IMR-90 (cell line): ENCODE results near the gene KCNMB2. TPM values are rescaled to one million over a fixed set of nuclear protein-coding genes. Genes with fewer than 3 reads are reported as not detected.
"Not testable (repeated sequence)": the region's sequence is repeated elsewhere in the genome, so short reads cannot be mapped to it uniquely, and the experiment has no call there.

Experiments
- ATAC-seq: fragments of 200-7000 bp; cut with Tn5 transposase; 2 replicates; pipeline ENCODE4 v1.9.1; 2020; ENCODE audit warnings: low read depth, mild to moderate bottlenecking, moderate library complexity
- BruUV-seq: library from RNA; stranded (reverse); fragments of 400-500 nt; replicated peaks from 2 replicates; lab custom pipeline; 2021; lab: Mats Ljungman, UMichigan
- CTCF ChIA-PET: fragments of 300-600 bp; formaldehyde crosslinking; extraction: SDS; loops from one replicate; lab custom pipeline; 2021; ENCODE audit warnings: antibody characterized with exemption; lab: Yijun Ruan, JAX
- POLR2A ChIA-PET: fragments of 300-600 bp; sonication (Branson Sonifier 250); formaldehyde crosslinking; loops from one replicate; lab custom pipeline; 2022; ENCODE audit warnings: antibody characterized with exemption; ENCODE audit not compliant: unreplicated experiment; lab: Charles Lee
- DNase-seq: peaks from one replicate; pipeline ENCODE4 v3.0.0; 2013
- H2AFZ ChIP-seq: replicated peaks from 2 replicates; pipeline ENCODE3; 2013; ENCODE audit warnings: low read length, mild to moderate bottlenecking; ENCODE audit not compliant: poor library complexity
- H2AK5ac ChIP-seq: 2 replicates; pipeline ENCODE4 v1.6.1; 2013; ENCODE audit warnings: low read depth, low read length, inconsistent platforms
- H2AK9ac ChIP-seq: replicated peaks from 2 replicates; pipeline ENCODE3; 2013; ENCODE audit warnings: mild to moderate bottlenecking, low read depth, low read length, moderate library complexity; ENCODE audit not compliant: poor library complexity
- H2BK120ac ChIP-seq: 2 replicates; pipeline ENCODE4 v1.6.1; 2013; ENCODE audit warnings: low read depth, low read length, inconsistent platforms
- H2BK15ac ChIP-seq: 3 replicates; pipeline ENCODE4 v1.6.1; 2013; ENCODE audit warnings: low read depth, low read length, inconsistent platforms
- H2BK20ac ChIP-seq: 2 replicates; pipeline ENCODE4 v1.6.1; 2013; ENCODE audit warnings: low read depth, mild to moderate bottlenecking, inconsistent platforms, low read length, moderate library complexity
- H2BK5ac ChIP-seq: 2 replicates; pipeline ENCODE4 v1.6.1; 2013; ENCODE audit warnings: mild to moderate bottlenecking, low read depth, low read length, inconsistent platforms; ENCODE audit not compliant: poor library complexity, severe bottlenecking
- H3K14ac ChIP-seq: replicated peaks from 2 replicates; pipeline ENCODE4 v1.6.1; 2013; ENCODE audit warnings: low read depth, low read length, inconsistent platforms
- H3K18ac ChIP-seq: 2 replicates; pipeline ENCODE4 v1.6.1; 2013; ENCODE audit warnings: low read depth, low read length, control low read depth
- H3K23ac ChIP-seq: 2 replicates; pipeline ENCODE4 v1.6.1; 2013; ENCODE audit warnings: low read depth, low read length, inconsistent platforms
- H3K27ac ChIP-seq: 2 replicates; pipeline ENCODE4 v1.5.1; 2013; ENCODE audit warnings: mild to moderate bottlenecking, control low read depth, low read length; ENCODE audit not compliant: insufficient read depth
- H3K27me3 ChIP-seq: 2 replicates; pipeline ENCODE4 v1.6.1; 2013; ENCODE audit warnings: low read length; ENCODE audit not compliant: control insufficient read depth, insufficient read depth
- H3K36me3 ChIP-seq: 2 replicates; pipeline ENCODE4 v1.6.1; 2013; ENCODE audit warnings: low read length, mixed read lengths; ENCODE audit not compliant: control insufficient read depth, insufficient read depth
- H3K4ac ChIP-seq: 2 replicates; pipeline ENCODE4 v1.6.1; 2013; ENCODE audit warnings: low read depth, low read length, inconsistent platforms
- H3K4me1 ChIP-seq: 2 replicates; pipeline ENCODE4 v1.6.1; 2013; ENCODE audit warnings: low read length, mixed read lengths; ENCODE audit not compliant: control insufficient read depth, insufficient read depth
- H3K4me2 ChIP-seq: 2 replicates; pipeline ENCODE4 v1.6.1; 2013; ENCODE audit warnings: low read depth, mild to moderate bottlenecking, control low read depth, low read length, moderate library complexity
- H3K4me3 ChIP-seq: 2 replicates; pipeline ENCODE4 v1.5.1; 2013; ENCODE audit warnings: low read depth, mild to moderate bottlenecking, control low read depth, low read length, moderate library complexity; ENCODE audit not compliant: insufficient read depth
- H3K56ac ChIP-seq: 2 replicates; pipeline ENCODE4 v1.6.1; 2013; ENCODE audit warnings: low read length, inconsistent platforms; ENCODE audit not compliant: insufficient read depth; ENCODE audit errors: extremely low read depth
- H3K79me1 ChIP-seq, 2 experiments: 2 replicates each; pipeline ENCODE4 v1.6.1; 2013; ENCODE audit warnings: low read length in 2 of 2, inconsistent platforms in 1 of 2, low read depth in 1 of 2
- H3K9ac ChIP-seq: 2 replicates; pipeline ENCODE4 v1.6.1; 2013; ENCODE audit warnings: low read depth, low read length, control low read depth
- H3K9me1 ChIP-seq: 2 replicates; pipeline ENCODE4 v1.6.1; 2013; ENCODE audit warnings: low read length, inconsistent platforms; ENCODE audit not compliant: insufficient read depth
- H3K9me3 ChIP-seq: 2 replicates; pipeline ENCODE4 v1.6.1; 2013; ENCODE audit warnings: low read length; ENCODE audit not compliant: control insufficient read depth, insufficient read depth
- H4K20me1 ChIP-seq: 2 replicates; pipeline ENCODE4 v1.6.1; 2013; ENCODE audit warnings: low read length, inconsistent platforms; ENCODE audit not compliant: insufficient read depth
- H4K5ac ChIP-seq: 2 replicates; pipeline ENCODE4 v1.6.1; 2013; ENCODE audit warnings: mild to moderate bottlenecking, low read depth, low read length, control low read depth
- H4K8ac ChIP-seq, 2 experiments: 2 replicates each; pipeline ENCODE4 v1.6.1; 2013; ENCODE audit warnings: low read depth in 2 of 2, low read length in 2 of 2, control low read depth in 1 of 2, inconsistent platforms in 1 of 2
- H4K91ac ChIP-seq: 2 replicates; pipeline ENCODE4 v1.6.1; 2013; ENCODE audit warnings: low read depth, low read length, inconsistent platforms; ENCODE audit not compliant: insufficient read depth
- WGBS, 2 experiments: methylation state at CpG; one replicate each; pipeline versions ENCODE4 v1.1.5 to v1.1.7; 2013; ENCODE audit warnings: missing lambda C conversion rate in 2 of 2; ENCODE audit not compliant: insufficient read length in 1 of 2; ENCODE audit errors: extremely low coverage in 2 of 2; 5-methylcytosine and 5-hydroxymethylcytosine counted together
- dilution Hi-C: fragments of 300-500 bp; cut with HindIII; formaldehyde crosslinking; loops from one replicate; pipeline ENCODE4 v1.14.3; 2018; ENCODE audit warnings: low sequenced_read_pairs; ENCODE audit not compliant: unreplicated experiment
- in situ Hi-C: fragments of 300-500 bp; cut with MboI; formaldehyde crosslinking; loops from 3 replicates; pipeline ENCODE4 v1.14.3; 2019; ENCODE audit warnings: low sequenced_read_pairs, inconsistent platforms, mixed read lengths
- intact Hi-C: fragments of 100-400 bp; cut with micrococcal nuclease; formaldehyde crosslinking; loops from 2 replicates; pipeline ENCODE4 v1.10.0; 2022
- polyA plus RNA-seq, 3 experiments: library from polyadenylated mRNA; depleted of rRNA; stranded (reverse); fragments of >200 nt; gene quantifications; 2 replicates each; pipeline ENCODE4 v1.2.3, GENCODE V29; 2012; ENCODE audit warnings: low replicate concordance in 1 of 3
- total RNA-seq: library from RNA; depleted of rRNA; stranded (reverse); fragments of >200 nt; gene quantifications from 2 replicates; pipeline ENCODE4 v1.2.3, GENCODE V29; 2012

The KCNMB2 gene
- total and polyA plus RNA-seq, 2 of the 4 experiments (the other 2 are of a cell fraction), result not detected

- H2AK9ac ChIP-seq, H3K9ac ChIP-seq, H2BK120ac ChIP-seq, H3K4ac ChIP-seq, H4K91ac ChIP-seq, DNase-seq, H3K27me3 ChIP-seq, H3K9me1 ChIP-seq, H2AK5ac ChIP-seq, dilution Hi-C loops, H2AFZ ChIP-seq, BruUV-seq, H3K18ac ChIP-seq, H2BK20ac ChIP-seq, H4K5ac ChIP-seq, H3K56ac ChIP-seq, H3K4me1 ChIP-seq, POLR2A ChIA-PET, H3K23ac ChIP-seq, H3K27ac ChIP-seq, H3K4me2 ChIP-seq, ATAC-seq, H3K9me3 ChIP-seq, H3K4me3 ChIP-seq, in situ Hi-C loops, H2BK15ac ChIP-seq, H3K36me3 ChIP-seq, CTCF ChIA-PET, H4K20me1 ChIP-seq, H3K79me1 ChIP-seq, H2BK5ac ChIP-seq, H4K8ac ChIP-seq, intact Hi-C loops, H3K14ac ChIP-seq: not testable (repeated sequence)
- WGBS, 2 experiments, result no CpG with 5 or more reads among the region's 3 CpGs
Measured at GRCh38 chr3:178549426-178549825, 13.2 kb downstream of the KCNMB2 start.
